Measurements from ENCODE around the gene IQCH.

The IQCH gene

GRCh38 chr15:67551207-67551743, 296.7 kb downstream of the IQCH start:
- Histone ChIP-seq H3K27me3 (replicated peaks; ENCODE audit: control insufficient read depth, insufficient read depth, low read length) (no peaks in the 10 kb centered on the region), H3K4me3 (replicated peaks; ENCODE audit: low read depth, low read length) (no peak overlapping the region)
- no peak for TF ChIP-seq CTCF (IDR thresholded peaks at IDR 0.05; ENCODE audit: insufficient read depth, low read length, poor library complexity, severe bottlenecking)

More at GRCh38 chr15:67551207-67551743, 296.7 kb downstream of the IQCH start:
- peaks cover 6% of the 10 kb centered on the region for H3K36me3 ChIP-seq (ENCODE audit: control insufficient read depth, insufficient read depth, low read length)
- DNase-seq (ENCODE audit: extremely low read depth, insufficient read length), result no peak
